ENCODE data around the gene ALK.

Gene ALK

GRCh38 chr2:29782549-29783458 is 138.6 kb downstream of the ALK start:
- H3K4me3 ChIP-seq (ENCODE audit: low read depth, low read length): no peak overlapping the region
- DNase-seq (ENCODE audit: low read depth): no peak
- TF ChIP-seq CTCF (IDR thresholded peaks at IDR 0.05; ENCODE audit: control insufficient read depth, extremely low read depth, insufficient read depth): no peak

GRCh38 chr2:29782087-29782486 is 139.3 kb downstream of the ALK start:
- no peak for TF ChIP-seq CTCF (IDR thresholded peaks at IDR 0.05; ENCODE audit: control insufficient read depth, extremely low read depth, insufficient read depth)
- no peak for DNase-seq (ENCODE audit: low read depth)
- no peak overlapping the region for H3K4me3 ChIP-seq (ENCODE audit: low read depth, low read length)

GRCh38 chr2:29780906-29781305 is 140.5 kb downstream of the ALK start:
- no peak overlapping the region for H3K4me3 ChIP-seq (ENCODE audit: low read depth, low read length)
- no peak for DNase-seq (ENCODE audit: low read depth)
- no peak for TF ChIP-seq CTCF (IDR thresholded peaks at IDR 0.05; ENCODE audit: control insufficient read depth, extremely low read depth, insufficient read depth)

- no peak for DNase-seq (ENCODE audit: low read depth)
- H3K4me3 ChIP-seq (ENCODE audit: low read depth, low read length): no peak overlapping the region
- TF ChIP-seq CTCF (IDR thresholded peaks at IDR 0.05; ENCODE audit: control insufficient read depth, extremely low read depth, insufficient read depth): no peak
These were observed 144.2 kb downstream of the ALK start for GRCh38 chr2:29777161-29777560.

- no peak for DNase-seq (ENCODE audit: low read depth)
- H3K4me3 ChIP-seq (ENCODE audit: low read depth, low read length): no peak overlapping the region
- TF ChIP-seq CTCF (IDR thresholded peaks at IDR 0.05; ENCODE audit: control insufficient read depth, extremely low read depth, insufficient read depth): no peak
These were observed 145.0 kb downstream of the ALK start for GRCh38 chr2:29776406-29776805.

GRCh38 chr2:29775937-29776336 is 145.4 kb downstream of the ALK start:
- DNase-seq (ENCODE audit: low read depth): no peak
- H3K4me3 ChIP-seq (ENCODE audit: low read depth, low read length): no peak overlapping the region
- TF ChIP-seq CTCF (IDR thresholded peaks at IDR 0.05; ENCODE audit: control insufficient read depth, extremely low read depth, insufficient read depth): no peak

GRCh38 chr2:29774624-29775023 is 146.8 kb downstream of the ALK start:
- no peak for DNase-seq (ENCODE audit: low read depth)
- H3K4me3 ChIP-seq (ENCODE audit: low read depth, low read length): no peak overlapping the region
- TF ChIP-seq CTCF (IDR thresholded peaks at IDR 0.05; ENCODE audit: control insufficient read depth, extremely low read depth, insufficient read depth): no peak
